Renal cortex interstitium (tissue), 11 donors: Measurements from ENCODE around the gene AGAP1. TPM values are rescaled to one million over a fixed set of nuclear protein-coding genes. Genes with fewer than 3 reads are reported as not detected.

Experiments used
- DNase-seq, 11 donors: peaks; one replicate each; pipeline ENCODE4 v3.0.0-alpha.2; 2013; ENCODE audit warnings: low read depth in 9 of 11, low spot score in 4 of 11; ENCODE audit errors: extremely low read depth in 1 of 11
- polyA plus RNA-seq, 3 donors: library from polyadenylated mRNA; unstranded; fragments of 120-200 nt; gene quantifications; one replicate each; pipeline ENCODE4 v1.2.1, GENCODE V29; 2013; ENCODE audit not compliant: insufficient read length in 3 of 3

AGAP1 gene
- polyA plus RNA-seq, 3 donors = 19.1 to 22.8 (median 22.0) TPM

- DNase-seq = no peak
Observed at GRCh38 chr2:235908826-235909225, 415.0 kb downstream of the AGAP1 start.

GRCh38 chr2:235909358-235909757 is 415.5 kb downstream of the AGAP1 start:
- DNase-seq = no peak

GRCh38 chr2:235910067-235910466 is 416.2 kb downstream of the AGAP1 start:
- no peak for DNase-seq

- DNase-seq = no peak
Observed at GRCh38 chr2:235911125-235911524, 417.3 kb downstream of the AGAP1 start.

GRCh38 chr2:235911633-235912233 is 417.9 kb downstream of the AGAP1 start:
- no peak for DNase-seq

GRCh38 chr2:235914756-235915155 is 420.9 kb downstream of the AGAP1 start:
- no peak for DNase-seq

GRCh38 chr2:235917506-235917905 is 423.7 kb downstream of the AGAP1 start:
- peak in 4 of 11 donors; percentile 17 to 51 (median 25) for DNase-seq

- DNase-seq = no peak
Observed at GRCh38 chr2:235918876-235919275, 425.0 kb downstream of the AGAP1 start.

GRCh38 chr2:235920216-235920865 is 426.5 kb downstream of the AGAP1 start:
- DNase-seq = no peak

GRCh38 chr2:235921508-235922191 is 427.8 kb downstream of the AGAP1 start:
- no peak for DNase-seq

- no peak for DNase-seq
Observed at GRCh38 chr2:235922839-235923238, 429.0 kb downstream of the AGAP1 start.

GRCh38 chr2:235923859-235924674 is 430.2 kb downstream of the AGAP1 start:
- no peak for DNase-seq

- DNase-seq = no peak
Observed at GRCh38 chr2:235924675-235925063, 430.8 kb downstream of the AGAP1 start.

GRCh38 chr2:235925250-235925919 is 431.5 kb downstream of the AGAP1 start:
- DNase-seq = no peak

- no peak for DNase-seq
Observed at GRCh38 chr2:235926229-235926628, 432.4 kb downstream of the AGAP1 start.

GRCh38 chr2:235928751-235929370 is 435.0 kb downstream of the AGAP1 start:
- no peak for DNase-seq

- DNase-seq = no peak
Observed at GRCh38 chr2:235930701-235931100, 436.9 kb downstream of the AGAP1 start.

GRCh38 chr2:235931676-235932075 is 437.8 kb downstream of the AGAP1 start:
- DNase-seq = no peak
